Fibroblast of pulmonary artery (primary cell): Measurements from ENCODE around the gene AOPEP.

ENCODE experiments used
- DNase-seq: peaks from one replicate; pipeline ENCODE4 v3.0.0-alpha.2; 2010; ENCODE audit warnings: low read depth
- H3K4me3 ChIP-seq: replicated peaks from 2 replicates; pipeline ENCODE4 v1.5.1; 2011; ENCODE audit warnings: low read depth, mild to moderate bottlenecking, control low read depth, low read length, moderate library complexity
- CTCF ChIP-seq: IDR thresholded peaks from 2 replicates; pipeline ENCODE4 v1.5.1; 2011; ENCODE audit warnings: mild to moderate bottlenecking, control low read depth, low read length, inconsistent platforms; ENCODE audit errors: missing control alignments

Gene AOPEP

GRCh38 chr9:94819161-94819687 is 92.7 kb downstream of the AOPEP start:
- no peak overlapping the region for H3K4me3 ChIP-seq
- no peak for TF ChIP-seq CTCF
- no peak for DNase-seq

GRCh38 chr9:94821098-94821887 is 94.8 kb downstream of the AOPEP start:
- DNase-seq = no peak
- no peak overlapping the region for H3K4me3 ChIP-seq
- TF ChIP-seq CTCF = no peak

- no peak for TF ChIP-seq CTCF
- H3K4me3 ChIP-seq = no peak overlapping the region
- no peak for DNase-seq
These were observed 95.8 kb downstream of the AOPEP start for GRCh38 chr9:94822273-94822672.

- no peak for DNase-seq
- H3K4me3 ChIP-seq = no peak overlapping the region
- no peak for TF ChIP-seq CTCF
These were observed 97.2 kb downstream of the AOPEP start for GRCh38 chr9:94823710-94824109.

- TF ChIP-seq CTCF = no peak
- DNase-seq = no peak
- no peak overlapping the region for H3K4me3 ChIP-seq
These were observed 97.9 kb downstream of the AOPEP start for GRCh38 chr9:94824411-94824810.

- no peak for TF ChIP-seq CTCF
- no peak for DNase-seq
- no peak overlapping the region for H3K4me3 ChIP-seq
These were observed 98.6 kb downstream of the AOPEP start for GRCh38 chr9:94824913-94825610.
